Suprapubic skin (tissue), 4 donors: ENCODE measurements around the gene ARL4D. TPM values are rescaled to one million over a fixed set of nuclear protein-coding genes. Genes with fewer than 3 reads are reported as not detected.
A peak's percentile ranks its signal among the peaks of the same experiment; 100 is the strongest.

Source experiments
- DNase-seq, 2 donors: peaks; one replicate each; pipeline ENCODE4 v3.0.0-alpha.2; 2019; ENCODE audit warnings: low spot score in 2 of 2
- H3K27ac ChIP-seq: fragments of 200-600 bp; sonication (generic); one replicate; pipeline ENCODE4 v1.5.1; 2019
- H3K27me3 ChIP-seq: fragments of 200-600 bp; sonication (generic); one replicate; pipeline ENCODE4 v1.5.1; 2019
- H3K36me3 ChIP-seq: fragments of 200-600 bp; sonication (generic); one replicate; pipeline ENCODE4 v1.5.1; 2019
- H3K4me1 ChIP-seq: fragments of 200-600 bp; sonication (generic); one replicate; pipeline ENCODE4 v1.5.1; 2019
- H3K4me3 ChIP-seq: fragments of 200-600 bp; sonication (generic); one replicate; pipeline ENCODE4 v1.5.1; 2019; ENCODE audit warnings: mild to moderate bottlenecking
- H3K9me3 ChIP-seq: fragments of 200-600 bp; sonication (generic); one replicate; pipeline ENCODE4 v1.5.1; 2019
- CTCF ChIP-seq, 2 donors: fragments of 200-600 bp in 1 of 2; fragments of 450-650 bp in 1 of 2; sonication (generic) in 1 of 2; IDR thresholded peaks; one replicate each; pipeline ENCODE4 v1.5.1; 2016 to 2019; ENCODE audit warnings: antibody characterized with exemption in 2 of 2, mild to moderate bottlenecking in 1 of 2, moderate library complexity in 1 of 2
- EP300 ChIP-seq: sonication (generic); formaldehyde crosslinking; IDR thresholded peaks from one replicate; pipeline ENCODE4 v1.6.1; 2017; ENCODE audit warnings: antibody characterized with exemption
- POLR2A ChIP-seq, 2 donors: fragments of 450-650 bp; IDR thresholded peaks; one replicate each; pipeline ENCODE4 v1.6.1; 2017; ENCODE audit warnings: antibody characterized with exemption in 2 of 2, mild to moderate bottlenecking in 2 of 2, moderate library complexity in 2 of 2
- POLR2AphosphoS5 ChIP-seq, 3 donors: sonication (generic); formaldehyde crosslinking; IDR thresholded peaks; one replicate each; pipeline ENCODE4 v1.6.1; 2017; ENCODE audit warnings: antibody characterized with exemption in 3 of 3
- WGBS: methylation state at CpG from one replicate; pipeline ENCODE4 v1.1.5; 2018; 5-methylcytosine and 5-hydroxymethylcytosine counted together
- total RNA-seq, 4 donors: library from RNA; depleted of rRNA; stranded (reverse); fragments of >200 nt; gene quantifications; one replicate each; pipeline ENCODE4 v1.1.0, GENCODE V29; 2016

Gene ARL4D
- total RNA-seq, 4 donors from 2014 or later = 26.7 to 50.9 (median 32.2) TPM

- no peak for DNase-seq
- no peaks in the 10 kb centered on the region for H3K27me3 ChIP-seq
- 89% methylated on average over 3 of the region's 3 CpGs for WGBS
- H3K4me3 ChIP-seq = no peak overlapping the region
- no peak overlapping the region for H3K27ac ChIP-seq
- H3K36me3 ChIP-seq = no peaks in the 10 kb centered on the region
- TF ChIP-seq POLR2AphosphoS5 (IDR thresholded peaks at IDR 0.05) = no peak
- H3K9me3 ChIP-seq = no peaks in the 10 kb centered on the region
- peaks cover 36% of the 10 kb centered on the region for H3K4me1 ChIP-seq
Observed at GRCh38 chr17:43383372-43383771, 15.4 kb upstream of the ARL4D start.

- DNase-seq = no peak
- H3K4me1 ChIP-seq = peaks cover 36% of the 10 kb centered on the region
- no peaks in the 10 kb centered on the region for H3K27me3 ChIP-seq
- H3K4me3 ChIP-seq = no peak overlapping the region
- no peaks in the 10 kb centered on the region for H3K36me3 ChIP-seq
- TF ChIP-seq EP300 (no peak), POLR2AphosphoS5 (IDR thresholded peaks at IDR 0.05) (no peak), POLR2A (IDR thresholded peaks at IDR 0.05) (no peak), CTCF (IDR thresholded peaks at IDR 0.05) (no peak)
- WGBS = 72% methylated on average over 9 of the region's 9 CpGs
- H3K27ac ChIP-seq = peak overlapping the region; percentile 52
- no peaks in the 10 kb centered on the region for H3K9me3 ChIP-seq
Observed at GRCh38 chr17:43383826-43384475, 14.8 kb upstream of the ARL4D start.

- DNase-seq = no peak
- no peak for TF ChIP-seq POLR2A (IDR thresholded peaks at IDR 0.05)
- no peak for TF ChIP-seq EP300
- TF ChIP-seq POLR2AphosphoS5 (IDR thresholded peaks at IDR 0.05) = no peak
- TF ChIP-seq CTCF (IDR thresholded peaks at IDR 0.05) = no peak
- H3K27ac ChIP-seq = peak overlapping the region; percentile 52
Observed at GRCh38 chr17:43384476-43384862, 14.3 kb upstream of the ARL4D start.

GRCh38 chr17:43385046-43385831, 13.6 kb upstream of the ARL4D start:
- no peaks in the 10 kb centered on the region for H3K9me3 ChIP-seq
- WGBS = 34% methylated on average over 5 of the region's 5 CpGs
- no peak overlapping the region for H3K4me3 ChIP-seq
- H3K36me3 ChIP-seq = no peaks in the 10 kb centered on the region
- DNase-seq = no peak
- H3K27ac ChIP-seq = peak overlapping the region; percentile 52
- no peaks in the 10 kb centered on the region for H3K27me3 ChIP-seq
- TF ChIP-seq POLR2A (IDR thresholded peaks at IDR 0.05) = no peak
- no peak for TF ChIP-seq POLR2AphosphoS5 (IDR thresholded peaks at IDR 0.05)
- no peak for TF ChIP-seq CTCF (IDR thresholded peaks at IDR 0.05)
- TF ChIP-seq EP300 = no peak
- peaks cover 43% of the 10 kb centered on the region for H3K4me1 ChIP-seq

More at GRCh38 chr17:43384476-43384862, 14.3 kb upstream of the ARL4D start:
- peaks cover 37% of the 10 kb centered on the region for H3K4me1 ChIP-seq
- H3K4me3 ChIP-seq = no peak overlapping the region
- H3K9me3 ChIP-seq = no peaks in the 10 kb centered on the region
- no peaks in the 10 kb centered on the region for H3K36me3 ChIP-seq
- WGBS = 35% methylated on average over 2 of the region's 2 CpGs
- H3K27me3 ChIP-seq = no peaks in the 10 kb centered on the region

- Histone ChIP-seq H3K4me1 (peaks cover 43% of the 10 kb centered on the region), H3K4me3 (peak overlapping the region; percentile 73), H3K9me3 (no peaks in the 10 kb centered on the region), H3K27ac (peak overlapping the region; percentile 99), H3K36me3 (no peaks in the 10 kb centered on the region), H3K27me3 (no peaks in the 10 kb centered on the region)
- peak; percentile 97 for DNase-seq
- WGBS = under 1% methylated on average over 32 of the region's 38 CpGs
- TF ChIP-seq POLR2A (IDR thresholded peaks at IDR 0.05) (peak; percentile 81 to 96), POLR2AphosphoS5 (IDR thresholded peaks at IDR 0.05) (peak in 2 of 3 donors; percentile 45 to 90), CTCF (IDR thresholded peaks at IDR 0.05) (no peak)
Observed at GRCh38 chr17:43388359-43389045, 10.3 kb upstream of the ARL4D start.
